Astrocyte (in vitro differentiated cells and primary cell): Measurements from ENCODE around the gene TET2.

Source experiments
- EZH2 ChIP-seq: IDR thresholded peaks from 2 replicates; pipeline ENCODE4 v1.6.1; 2012; ENCODE audit warnings: mild to moderate bottlenecking, low read length, inconsistent platforms; ENCODE audit not compliant: insufficient read depth
- TF ChIP-seq, protein P1 (sequence below): IDR thresholded peaks from 2 replicates; pipeline ENCODE4 v1.5.1; 2011; ENCODE audit warnings: low read depth, mild to moderate bottlenecking, inconsistent platforms, low read length, moderate library complexity; ENCODE audit not compliant: insufficient read depth

DNA sequence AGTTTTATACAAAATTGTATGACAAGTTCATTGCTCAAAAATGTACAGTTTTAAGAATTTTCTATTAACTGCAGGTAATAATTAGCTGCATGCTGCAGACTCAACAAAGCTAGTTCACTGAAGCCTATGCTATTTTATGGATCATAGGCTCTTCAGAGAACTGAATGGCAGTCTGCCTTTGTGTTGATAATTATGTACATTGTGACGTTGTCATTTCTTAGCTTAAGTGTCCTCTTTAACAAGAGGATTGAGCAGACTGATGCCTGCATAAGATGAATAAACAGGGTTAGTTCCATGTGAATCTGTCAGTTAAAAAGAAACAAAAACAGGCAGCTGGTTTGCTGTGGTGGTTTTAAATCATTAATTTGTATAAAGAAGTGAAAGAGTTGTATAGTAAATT is 131.0 kb downstream of the TET2 start:
- TF ChIP-seq, protein P1, sequence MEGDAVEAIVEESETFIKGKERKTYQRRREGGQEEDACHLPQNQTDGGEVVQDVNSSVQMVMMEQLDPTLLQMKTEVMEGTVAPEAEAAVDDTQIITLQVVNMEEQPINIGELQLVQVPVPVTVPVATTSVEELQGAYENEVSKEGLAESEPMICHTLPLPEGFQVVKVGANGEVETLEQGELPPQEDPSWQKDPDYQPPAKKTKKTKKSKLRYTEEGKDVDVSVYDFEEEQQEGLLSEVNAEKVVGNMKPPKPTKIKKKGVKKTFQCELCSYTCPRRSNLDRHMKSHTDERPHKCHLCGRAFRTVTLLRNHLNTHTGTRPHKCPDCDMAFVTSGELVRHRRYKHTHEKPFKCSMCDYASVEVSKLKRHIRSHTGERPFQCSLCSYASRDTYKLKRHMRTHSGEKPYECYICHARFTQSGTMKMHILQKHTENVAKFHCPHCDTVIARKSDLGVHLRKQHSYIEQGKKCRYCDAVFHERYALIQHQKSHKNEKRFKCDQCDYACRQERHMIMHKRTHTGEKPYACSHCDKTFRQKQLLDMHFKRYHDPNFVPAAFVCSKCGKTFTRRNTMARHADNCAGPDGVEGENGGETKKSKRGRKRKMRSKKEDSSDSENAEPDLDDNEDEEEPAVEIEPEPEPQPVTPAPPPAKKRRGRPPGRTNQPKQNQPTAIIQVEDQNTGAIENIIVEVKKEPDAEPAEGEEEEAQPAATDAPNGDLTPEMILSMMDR = no peak
- TF ChIP-seq EZH2 = no peak
